Mesothelial cell of epicardium (in vitro differentiated cells): ENCODE data around the gene PTH. TPM values are rescaled to one million over a fixed set of nuclear protein-coding genes. Genes with fewer than 3 reads are reported as not detected.

Experiments
- DNase-seq, 2 experiments: peaks; one replicate each; pipeline ENCODE4 v3.0.0; 2021; ENCODE audit warnings: low spot score in 2 of 2; ENCODE audit not compliant: unreplicated experiment in 2 of 2
- H3K27ac Mint-ChIP-seq: 2 replicates; pipeline ENCODE4 v1.8.0; 2021; ENCODE audit warnings: mixed read lengths
- H3K27me3 Mint-ChIP-seq: 2 replicates; pipeline ENCODE4 v1.8.0; 2021; ENCODE audit warnings: low read depth, mixed read lengths
- H3K36me3 Mint-ChIP-seq: 2 replicates; pipeline ENCODE4 v1.8.0; 2021; ENCODE audit warnings: mixed read lengths
- H3K4me1 Mint-ChIP-seq: 2 replicates; pipeline ENCODE4 v1.8.0; 2021; ENCODE audit warnings: mixed read lengths
- H3K4me3 Mint-ChIP-seq: 2 replicates; pipeline ENCODE4 v1.8.0; 2021; ENCODE audit warnings: mild to moderate bottlenecking, moderate library complexity, mixed read lengths
- H3K9me3 Mint-ChIP-seq: 2 replicates; pipeline ENCODE4 v1.8.0; 2021; ENCODE audit warnings: mixed read lengths
- total RNA-seq: library from RNA; stranded (reverse); gene quantifications from 3 replicates; pipeline ENCODE4 v1.2.1, GENCODE V29; 2021
- TF ChIP-seq, protein P1 (sequence below): fragments of 200-600 bp; sonication (generic); IDR thresholded peaks from one replicate; pipeline ENCODE4 v1.5.0; 2021; ENCODE audit warnings: antibody characterized with exemption; ENCODE audit not compliant: unreplicated experiment

Gene PTH
- total RNA-seq, 1 donor from 2014 or later: not detected

- peaks cover 9% of the 10 kb centered on the region for H3K27me3 Mint-ChIP-seq
- no peak overlapping the region for H3K4me3 Mint-ChIP-seq
- TF ChIP-seq, protein P1, sequence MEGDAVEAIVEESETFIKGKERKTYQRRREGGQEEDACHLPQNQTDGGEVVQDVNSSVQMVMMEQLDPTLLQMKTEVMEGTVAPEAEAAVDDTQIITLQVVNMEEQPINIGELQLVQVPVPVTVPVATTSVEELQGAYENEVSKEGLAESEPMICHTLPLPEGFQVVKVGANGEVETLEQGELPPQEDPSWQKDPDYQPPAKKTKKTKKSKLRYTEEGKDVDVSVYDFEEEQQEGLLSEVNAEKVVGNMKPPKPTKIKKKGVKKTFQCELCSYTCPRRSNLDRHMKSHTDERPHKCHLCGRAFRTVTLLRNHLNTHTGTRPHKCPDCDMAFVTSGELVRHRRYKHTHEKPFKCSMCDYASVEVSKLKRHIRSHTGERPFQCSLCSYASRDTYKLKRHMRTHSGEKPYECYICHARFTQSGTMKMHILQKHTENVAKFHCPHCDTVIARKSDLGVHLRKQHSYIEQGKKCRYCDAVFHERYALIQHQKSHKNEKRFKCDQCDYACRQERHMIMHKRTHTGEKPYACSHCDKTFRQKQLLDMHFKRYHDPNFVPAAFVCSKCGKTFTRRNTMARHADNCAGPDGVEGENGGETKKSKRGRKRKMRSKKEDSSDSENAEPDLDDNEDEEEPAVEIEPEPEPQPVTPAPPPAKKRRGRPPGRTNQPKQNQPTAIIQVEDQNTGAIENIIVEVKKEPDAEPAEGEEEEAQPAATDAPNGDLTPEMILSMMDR: no peak
- no peak overlapping the region for H3K27ac Mint-ChIP-seq
- no peaks in the 10 kb centered on the region for H3K36me3 Mint-ChIP-seq
- H3K9me3 Mint-ChIP-seq: peaks cover 21% of the 10 kb centered on the region
- DNase-seq: no peak
- H3K4me1 Mint-ChIP-seq: no peaks in the 10 kb centered on the region
Observed at GRCh38 chr11:13479688-13480087, 16.1 kb downstream of the PTH start.

DNA sequence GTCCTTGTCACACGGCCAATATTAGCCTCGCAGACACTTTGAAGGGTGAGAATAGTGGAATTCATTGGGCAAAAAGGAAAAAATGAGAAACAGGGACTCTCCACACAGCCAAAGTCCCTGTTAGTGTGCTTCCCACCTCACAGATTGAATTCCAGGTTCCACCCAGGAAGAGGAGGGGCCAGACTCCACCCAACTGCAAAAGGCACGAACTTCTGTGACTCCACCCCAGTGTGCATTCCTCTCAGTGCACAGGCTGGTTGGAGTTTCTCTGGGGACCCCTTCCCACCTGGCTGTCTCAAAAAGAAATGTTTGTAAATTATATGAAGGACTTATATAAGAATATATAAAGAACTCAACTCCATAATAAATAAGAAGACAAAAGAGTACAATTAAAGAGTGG, 20.7 kb downstream of the PTH start:
- Mint-ChIP-seq H3K4me3 (no peak overlapping the region), H3K36me3 (no peaks in the 10 kb centered on the region), H3K9me3 (peaks cover 6% of the 10 kb centered on the region), H3K4me1 (no peaks in the 10 kb centered on the region), H3K27me3 (peaks cover 5% of the 10 kb centered on the region), H3K27ac (no peak overlapping the region)
- TF ChIP-seq, protein P1: no peak
- no peak for DNase-seq

- Mint-ChIP-seq H3K4me1 (no peaks in the 10 kb centered on the region), H3K36me3 (no peaks in the 10 kb centered on the region), H3K4me3 (no peak overlapping the region), H3K9me3 (peaks cover 3% of the 10 kb centered on the region), H3K27ac (no peak overlapping the region), H3K27me3 (peaks cover 8% of the 10 kb centered on the region)
- DNase-seq: no peak
- TF ChIP-seq, protein P1: no peak
Observed at GRCh38 chr11:13473013-13473722, 22.6 kb downstream of the PTH start.

GRCh38 chr11:13468750-13469149, 27.0 kb downstream of the PTH start:
- H3K9me3 Mint-ChIP-seq: peaks cover 3% of the 10 kb centered on the region
- H3K27me3 Mint-ChIP-seq: peaks cover 6% of the 10 kb centered on the region
- no peak overlapping the region for H3K4me3 Mint-ChIP-seq
- H3K4me1 Mint-ChIP-seq: peaks cover 8% of the 10 kb centered on the region
- no peak for DNase-seq
- TF ChIP-seq, protein P1: no peak
- H3K36me3 Mint-ChIP-seq: no peaks in the 10 kb centered on the region
- H3K27ac Mint-ChIP-seq: no peak overlapping the region

DNA sequence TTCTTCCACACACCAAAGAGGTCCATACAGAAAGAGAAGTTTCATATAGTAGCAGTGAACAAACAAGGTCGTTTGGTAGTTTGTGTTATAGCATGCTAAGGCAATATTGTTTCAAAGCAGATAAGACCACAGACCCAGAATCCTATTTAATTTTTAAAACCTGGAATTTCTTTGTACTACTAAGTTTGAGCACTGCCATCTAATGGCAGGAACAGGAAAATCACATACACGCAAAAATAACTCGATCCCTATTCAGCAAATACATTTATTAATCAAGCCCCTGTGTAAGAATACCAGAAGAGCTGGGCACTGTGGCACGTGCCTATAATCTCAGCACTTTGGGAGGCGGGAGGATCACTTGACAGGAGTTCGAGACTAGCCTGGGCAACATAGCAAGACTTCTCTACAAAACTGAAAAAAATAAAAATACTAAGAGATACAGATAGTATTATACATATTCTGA, 29.9 kb downstream of the PTH start:
- Mint-ChIP-seq H3K9me3 (peaks cover 3% of the 10 kb centered on the region), H3K27me3 (peaks cover 6% of the 10 kb centered on the region), H3K4me3 (no peak overlapping the region), H3K4me1 (peaks cover 18% of the 10 kb centered on the region), H3K27ac (peak overlapping the region; percentile 8), H3K36me3 (no peaks in the 10 kb centered on the region)
- no peak for DNase-seq
- TF ChIP-seq, protein P1: peak; percentile 56
